Astrocyte (in vitro differentiated cells and primary cell): Measurements from ENCODE around the gene CES1. TPM values are rescaled to one million over a fixed set of nuclear protein-coding genes. Genes with fewer than 3 reads are reported as not detected.

Source experiments
- DNase-seq: peaks from one replicate; pipeline ENCODE4 v3.0.0-alpha.2; 2010; ENCODE audit warnings: low read depth
- FAIRE-seq: peaks from 2 replicates; lab custom pipeline; 2011; peaks lifted over from hg19 to GRCh38; lab: Jason Lieb, UNC
- H2AFZ ChIP-seq: 2 replicates; pipeline ENCODE4 v1.6.0; 2012; ENCODE audit warnings: low read depth, low read length, inconsistent platforms
- H3K27ac ChIP-seq: 2 replicates; pipeline ENCODE4 v1.5.1; 2011; ENCODE audit warnings: low read depth, low read length, inconsistent platforms
- H3K27me3 ChIP-seq: 2 replicates; pipeline ENCODE4 v1.6.0; 2011; ENCODE audit warnings: low read length, inconsistent platforms; ENCODE audit not compliant: insufficient read depth
- H3K36me3 ChIP-seq: 2 replicates; pipeline ENCODE4 v1.5.1; 2011; ENCODE audit warnings: low read length, inconsistent platforms; ENCODE audit not compliant: insufficient read depth
- H3K4me1 ChIP-seq: 2 replicates; pipeline ENCODE4 v1.5.1; 2011; ENCODE audit warnings: low read length, inconsistent platforms; ENCODE audit not compliant: insufficient read depth
- H3K4me2 ChIP-seq: 2 replicates; pipeline ENCODE4 v1.6.0; 2012; ENCODE audit warnings: low read length, inconsistent platforms
- H3K4me3 ChIP-seq: 2 replicates; pipeline ENCODE4 v1.5.1; 2011; ENCODE audit warnings: low read depth, mild to moderate bottlenecking, low read length, inconsistent platforms; ENCODE audit not compliant: insufficient read depth
- H3K79me2 ChIP-seq: 2 replicates; pipeline ENCODE4 v1.6.0; 2012; ENCODE audit warnings: mild to moderate bottlenecking, low read length, inconsistent platforms; ENCODE audit not compliant: insufficient read depth
- H3K9ac ChIP-seq: 2 replicates; pipeline ENCODE4 v1.6.0; 2012; ENCODE audit warnings: mild to moderate bottlenecking, low read length, inconsistent platforms
- H3K9me3 ChIP-seq: 2 replicates; pipeline ENCODE4 v1.5.1; 2012; ENCODE audit warnings: low read depth, mild to moderate bottlenecking, low read length, inconsistent platforms; ENCODE audit not compliant: insufficient read depth
- H4K20me1 ChIP-seq: 2 replicates; pipeline ENCODE4 v1.6.0; 2012; ENCODE audit warnings: low read length, inconsistent platforms; ENCODE audit not compliant: insufficient read depth
- H3K27ac Mint-ChIP-seq: one replicate; pipeline ENCODE4 v1.8.0; 2021; ENCODE audit warnings: mild to moderate bottlenecking, mixed read lengths; ENCODE audit not compliant: unreplicated experiment
- H3K27me3 Mint-ChIP-seq: one replicate; pipeline ENCODE4 v1.8.0; 2021; ENCODE audit warnings: low read depth, mixed read lengths; ENCODE audit not compliant: unreplicated experiment
- H3K36me3 Mint-ChIP-seq: one replicate; pipeline ENCODE4 v1.8.0; 2021; ENCODE audit warnings: low read depth, mixed read lengths; ENCODE audit not compliant: unreplicated experiment
- H3K4me1 Mint-ChIP-seq: one replicate; pipeline ENCODE4 v1.8.0; 2021; ENCODE audit warnings: low read depth, mixed read lengths; ENCODE audit not compliant: unreplicated experiment
- H3K4me3 Mint-ChIP-seq: one replicate; pipeline ENCODE4 v1.8.0; 2021; ENCODE audit warnings: mild to moderate bottlenecking, moderate library complexity, mixed read lengths; ENCODE audit not compliant: unreplicated experiment
- H3K9me3 Mint-ChIP-seq: one replicate; pipeline ENCODE4 v1.8.0; 2021; ENCODE audit warnings: mild to moderate bottlenecking, mixed read lengths; ENCODE audit not compliant: unreplicated experiment
- EZH2 ChIP-seq: IDR thresholded peaks from 2 replicates; pipeline ENCODE4 v1.6.1; 2012; ENCODE audit warnings: mild to moderate bottlenecking, low read length, inconsistent platforms; ENCODE audit not compliant: insufficient read depth
- total RNA-seq: library from RNA; stranded (reverse); gene quantifications from 2 replicates; pipeline ENCODE4 v1.2.1, GENCODE V29; 2021
- TF ChIP-seq, protein P1 (sequence below): IDR thresholded peaks from 2 replicates; pipeline ENCODE4 v1.5.1; 2011; ENCODE audit warnings: low read depth, mild to moderate bottlenecking, inconsistent platforms, low read length, moderate library complexity; ENCODE audit not compliant: insufficient read depth

CES1 gene
- total RNA-seq, 1 donor from 2014 or later: not detected

DNA sequence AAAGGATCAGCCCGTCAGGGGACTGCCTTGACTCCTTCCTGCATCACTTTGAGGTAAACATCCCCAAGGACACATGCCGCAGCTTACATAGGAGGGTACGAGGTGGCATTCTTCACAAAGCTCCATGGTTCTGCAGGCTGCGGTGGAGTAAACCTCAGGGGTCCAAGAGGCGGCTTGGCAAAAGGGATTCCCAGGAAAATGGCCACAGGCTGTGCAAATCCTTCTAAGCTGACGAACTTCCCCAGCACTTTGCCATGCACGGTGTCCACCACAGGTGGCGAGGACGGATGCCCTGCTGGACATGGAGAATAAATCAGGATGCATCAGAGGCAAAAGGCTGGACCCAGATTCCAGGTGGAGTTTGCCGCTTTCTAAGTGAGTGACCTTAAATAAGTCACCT is 4.2 kb downstream of the CES1 start:
- no peak overlapping the region for H3K27ac ChIP-seq
- peaks cover 59% of the 10 kb centered on the region for H3K27me3 Mint-ChIP-seq
- H3K36me3 Mint-ChIP-seq: no peaks in the 10 kb centered on the region
- no peaks in the 10 kb centered on the region for H3K4me1 Mint-ChIP-seq
- FAIRE-seq: no peak
- H3K4me3 ChIP-seq: no peak overlapping the region
- no peak overlapping the region for H2AFZ ChIP-seq
- H3K4me3 Mint-ChIP-seq: no peak overlapping the region
- no peak overlapping the region for H3K27ac Mint-ChIP-seq
- H3K9me3 ChIP-seq: peaks cover 3% of the 10 kb centered on the region
- no peaks in the 10 kb centered on the region for H3K9me3 Mint-ChIP-seq
- no peaks in the 10 kb centered on the region for H3K4me1 ChIP-seq
- no peaks in the 10 kb centered on the region for H3K27me3 ChIP-seq
- no peak overlapping the region for H3K9ac ChIP-seq
- TF ChIP-seq, protein P1, sequence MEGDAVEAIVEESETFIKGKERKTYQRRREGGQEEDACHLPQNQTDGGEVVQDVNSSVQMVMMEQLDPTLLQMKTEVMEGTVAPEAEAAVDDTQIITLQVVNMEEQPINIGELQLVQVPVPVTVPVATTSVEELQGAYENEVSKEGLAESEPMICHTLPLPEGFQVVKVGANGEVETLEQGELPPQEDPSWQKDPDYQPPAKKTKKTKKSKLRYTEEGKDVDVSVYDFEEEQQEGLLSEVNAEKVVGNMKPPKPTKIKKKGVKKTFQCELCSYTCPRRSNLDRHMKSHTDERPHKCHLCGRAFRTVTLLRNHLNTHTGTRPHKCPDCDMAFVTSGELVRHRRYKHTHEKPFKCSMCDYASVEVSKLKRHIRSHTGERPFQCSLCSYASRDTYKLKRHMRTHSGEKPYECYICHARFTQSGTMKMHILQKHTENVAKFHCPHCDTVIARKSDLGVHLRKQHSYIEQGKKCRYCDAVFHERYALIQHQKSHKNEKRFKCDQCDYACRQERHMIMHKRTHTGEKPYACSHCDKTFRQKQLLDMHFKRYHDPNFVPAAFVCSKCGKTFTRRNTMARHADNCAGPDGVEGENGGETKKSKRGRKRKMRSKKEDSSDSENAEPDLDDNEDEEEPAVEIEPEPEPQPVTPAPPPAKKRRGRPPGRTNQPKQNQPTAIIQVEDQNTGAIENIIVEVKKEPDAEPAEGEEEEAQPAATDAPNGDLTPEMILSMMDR: no peak
- no peak for TF ChIP-seq EZH2
- no peaks in the 10 kb centered on the region for H3K36me3 ChIP-seq
- no peaks in the 10 kb centered on the region for H4K20me1 ChIP-seq
- H3K79me2 ChIP-seq: no peaks in the 10 kb centered on the region
- DNase-seq: no peak
- H3K4me2 ChIP-seq: no peak overlapping the region

DNA sequence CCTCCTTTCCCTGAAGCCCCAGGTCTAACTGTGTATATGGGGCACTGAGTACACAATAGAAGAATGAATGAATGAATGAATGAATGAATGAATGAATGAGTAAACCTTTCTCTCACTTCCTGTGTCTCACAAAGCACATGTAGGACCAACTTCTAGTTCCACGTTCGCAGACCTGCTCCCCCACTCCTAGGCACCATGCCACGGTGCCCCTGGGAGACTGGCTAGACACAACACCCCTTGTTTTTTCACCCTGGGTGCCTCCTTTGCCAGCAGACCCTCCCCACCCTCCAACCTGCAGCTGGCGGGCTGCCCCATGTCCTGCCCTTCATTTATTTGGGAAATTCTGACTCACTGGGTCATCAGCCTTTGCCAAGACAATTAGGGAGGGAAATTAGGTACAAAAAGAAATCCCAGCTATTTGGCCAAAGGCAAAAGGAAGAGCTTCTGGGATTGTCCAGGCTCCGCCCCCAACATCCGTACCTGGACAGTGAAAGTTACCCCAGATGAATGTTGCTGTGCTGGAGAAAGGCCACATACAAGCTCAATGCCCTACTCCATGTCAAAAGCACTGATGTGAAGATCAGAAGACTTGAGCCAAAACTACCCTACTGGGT is 7.7 kb downstream of the CES1 start:
- no peak overlapping the region for H2AFZ ChIP-seq
- Mint-ChIP-seq H3K27me3 (peaks cover 56% of the 10 kb centered on the region), H3K9me3 (peaks cover 5% of the 10 kb centered on the region), H3K36me3 (no peaks in the 10 kb centered on the region), H3K4me1 (no peaks in the 10 kb centered on the region), H3K27ac (no peak overlapping the region), H3K4me3 (no peak overlapping the region)
- no peaks in the 10 kb centered on the region for H3K27me3 ChIP-seq
- no peak overlapping the region for H3K4me2 ChIP-seq
- DNase-seq: no peak
- H3K4me3 ChIP-seq: no peak overlapping the region
- TF ChIP-seq EZH2: no peak
- TF ChIP-seq, protein P1: no peak
- no peak overlapping the region for H3K9ac ChIP-seq
- no peaks in the 10 kb centered on the region for H3K79me2 ChIP-seq
- no peaks in the 10 kb centered on the region for H3K4me1 ChIP-seq
- no peaks in the 10 kb centered on the region for H4K20me1 ChIP-seq
- FAIRE-seq: no peak
- peaks cover 7% of the 10 kb centered on the region for H3K9me3 ChIP-seq
- no peaks in the 10 kb centered on the region for H3K36me3 ChIP-seq
- H3K27ac ChIP-seq: no peak overlapping the region

DNA sequence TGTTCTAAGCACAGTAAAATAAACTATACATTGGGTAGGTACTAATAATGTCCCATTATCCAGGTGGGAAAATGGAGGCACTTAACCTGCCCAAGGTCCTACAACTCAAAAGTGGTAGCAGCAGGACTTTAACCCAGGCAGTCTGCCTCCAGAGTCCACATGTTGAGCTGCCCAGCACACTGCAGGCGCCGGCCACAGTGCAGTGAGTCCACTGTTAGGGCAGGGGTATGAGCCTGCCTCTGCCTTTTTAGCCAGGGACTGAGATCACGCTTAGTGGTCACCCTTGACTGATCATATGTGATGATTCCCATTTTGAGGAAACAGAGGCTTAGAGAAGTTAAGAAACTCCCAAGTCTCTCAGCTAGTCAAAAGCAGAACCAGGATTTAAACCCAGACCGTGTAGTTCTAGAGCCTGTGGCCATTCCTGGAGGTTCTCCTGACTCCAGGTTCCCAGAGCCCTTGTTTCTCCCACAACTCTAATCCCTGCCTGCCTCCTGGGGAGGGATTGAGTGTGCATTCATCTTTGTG is 8.4 kb downstream of the CES1 start:
- FAIRE-seq: no peak

More for the DNA sequence above, 8.4 kb downstream of the CES1 start:
- no peak for TF ChIP-seq EZH2
- TF ChIP-seq, protein P1: no peak
- H3K9me3 ChIP-seq: peaks cover 7% of the 10 kb centered on the region
- Mint-ChIP-seq H3K27me3 (peaks cover 55% of the 10 kb centered on the region), H3K4me1 (no peaks in the 10 kb centered on the region), H3K9me3 (peaks cover 5% of the 10 kb centered on the region), H3K36me3 (no peaks in the 10 kb centered on the region), H3K27ac (no peak overlapping the region), H3K4me3 (no peak overlapping the region)
- no peak overlapping the region for H2AFZ ChIP-seq
- H3K9ac ChIP-seq: no peak overlapping the region
- H3K79me2 ChIP-seq: no peaks in the 10 kb centered on the region
- H3K27ac ChIP-seq: no peak overlapping the region
- no peak overlapping the region for H3K4me3 ChIP-seq
- no peaks in the 10 kb centered on the region for H4K20me1 ChIP-seq
- no peaks in the 10 kb centered on the region for H3K36me3 ChIP-seq
- DNase-seq: no peak
- no peak overlapping the region for H3K4me2 ChIP-seq
- no peaks in the 10 kb centered on the region for H3K4me1 ChIP-seq
- H3K27me3 ChIP-seq: no peaks in the 10 kb centered on the region
